ENCODE measurements around the gene MAT1A. TPM values are rescaled to one million over a fixed set of nuclear protein-coding genes. Genes with fewer than 3 reads are reported as not detected.

The MAT1A gene
- total and polyA plus RNA-seq, 2 experiments from 2014 or later = 38.3 to 62.1 TPM

- Histone ChIP-seq H3K9me2 (replicated peaks; ENCODE audit: insufficient read depth) (no peaks in the 10 kb centered on the region), H3K36me3 (replicated peaks; ENCODE audit: insufficient read depth, low read depth) (no peaks in the 10 kb centered on the region), H3K27me3 (no peaks in the 10 kb centered on the region), H3K4me2 (no peak overlapping the region), H3K79me2 (no peaks in the 10 kb centered on the region), H3K4me3 (no peak overlapping the region), H3K27ac (no peak overlapping the region), H2AFZ (no peak overlapping the region), H3K4me1 (ENCODE audit: insufficient read depth) (peaks cover 6% of the 10 kb centered on the region), H4K20me1 (ENCODE audit: insufficient read depth, poor library complexity, severe bottlenecking) (no peaks in the 10 kb centered on the region), H3K9me3 (ENCODE audit: low read depth) (no peaks in the 10 kb centered on the region)
- TF ChIP-seq, protein P1, sequence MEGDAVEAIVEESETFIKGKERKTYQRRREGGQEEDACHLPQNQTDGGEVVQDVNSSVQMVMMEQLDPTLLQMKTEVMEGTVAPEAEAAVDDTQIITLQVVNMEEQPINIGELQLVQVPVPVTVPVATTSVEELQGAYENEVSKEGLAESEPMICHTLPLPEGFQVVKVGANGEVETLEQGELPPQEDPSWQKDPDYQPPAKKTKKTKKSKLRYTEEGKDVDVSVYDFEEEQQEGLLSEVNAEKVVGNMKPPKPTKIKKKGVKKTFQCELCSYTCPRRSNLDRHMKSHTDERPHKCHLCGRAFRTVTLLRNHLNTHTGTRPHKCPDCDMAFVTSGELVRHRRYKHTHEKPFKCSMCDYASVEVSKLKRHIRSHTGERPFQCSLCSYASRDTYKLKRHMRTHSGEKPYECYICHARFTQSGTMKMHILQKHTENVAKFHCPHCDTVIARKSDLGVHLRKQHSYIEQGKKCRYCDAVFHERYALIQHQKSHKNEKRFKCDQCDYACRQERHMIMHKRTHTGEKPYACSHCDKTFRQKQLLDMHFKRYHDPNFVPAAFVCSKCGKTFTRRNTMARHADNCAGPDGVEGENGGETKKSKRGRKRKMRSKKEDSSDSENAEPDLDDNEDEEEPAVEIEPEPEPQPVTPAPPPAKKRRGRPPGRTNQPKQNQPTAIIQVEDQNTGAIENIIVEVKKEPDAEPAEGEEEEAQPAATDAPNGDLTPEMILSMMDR (IDR thresholded peaks at IDR 0.05; ENCODE audit: poor library complexity) = no peak
- TF ChIP-seq EZH2phosphoT487 (IDR thresholded peaks at IDR 0.05; ENCODE audit: low read depth, severe bottlenecking, unreplicated experiment) = no peak
- no peak for TF ChIP-seq EZH2 (IDR thresholded peaks at IDR 0.05; ENCODE audit: borderline replicate concordance)
- DNase-seq (ENCODE audit: low spot score) = no peak
- WGBS (ENCODE audit: low lambda C conversion rate, missing lambda C conversion rate) = 94% methylated on average over 23 of the region's 23 CpGs
These were observed 9.2 kb downstream of the MAT1A start for GRCh38 chr10:80280071-80280800.

GRCh38 chr10:80279146-80279545, 10.3 kb downstream of the MAT1A start:
- H3K27ac ChIP-seq = no peak overlapping the region

DNA sequence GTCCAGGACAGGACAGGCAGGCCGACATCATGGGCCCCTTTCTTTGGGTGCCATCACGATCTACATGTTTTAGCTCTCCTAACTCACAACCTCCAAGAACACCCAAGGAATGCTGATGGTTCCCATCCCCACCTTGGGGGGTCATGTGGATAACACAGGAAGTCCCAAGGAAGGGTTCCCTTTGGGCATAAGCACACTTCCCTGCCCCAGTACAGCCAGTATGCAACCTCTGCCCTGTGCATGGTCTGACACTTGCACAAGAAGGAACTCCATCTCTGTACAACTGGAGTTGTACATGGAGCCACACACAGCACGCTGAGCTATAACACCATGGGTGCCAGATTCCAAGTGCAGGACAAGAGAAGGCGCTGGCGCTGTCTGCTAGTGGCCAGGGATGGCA, 11.0 kb downstream of the MAT1A start:
- H2AFZ ChIP-seq = no peak overlapping the region
- no peak overlapping the region for H3K4me2 ChIP-seq
- no peaks in the 10 kb centered on the region for H4K20me1 ChIP-seq (ENCODE audit: insufficient read depth, poor library complexity, severe bottlenecking)
- no peaks in the 10 kb centered on the region for H3K36me3 ChIP-seq (replicated peaks; ENCODE audit: insufficient read depth, low read depth)
- H3K27me3 ChIP-seq = no peaks in the 10 kb centered on the region
- no peaks in the 10 kb centered on the region for H3K9me2 ChIP-seq (replicated peaks; ENCODE audit: insufficient read depth)
- no peaks in the 10 kb centered on the region for H3K79me2 ChIP-seq
- no peak overlapping the region for H3K4me3 ChIP-seq
- TF ChIP-seq, protein P1 (IDR thresholded peaks at IDR 0.05; ENCODE audit: poor library complexity) = no peak
- no peak for TF ChIP-seq EZH2 (IDR thresholded peaks at IDR 0.05; ENCODE audit: borderline replicate concordance)
- TF ChIP-seq EZH2phosphoT487 (IDR thresholded peaks at IDR 0.05; ENCODE audit: low read depth, severe bottlenecking, unreplicated experiment) = no peak
- DNase-seq (ENCODE audit: low spot score) = no peak
- no peaks in the 10 kb centered on the region for H3K9me3 ChIP-seq (ENCODE audit: low read depth)
- WGBS (ENCODE audit: low lambda C conversion rate, missing lambda C conversion rate) = 96% methylated on average over 5 of the region's 5 CpGs
- H3K27ac ChIP-seq = no peak overlapping the region
- H3K4me1 ChIP-seq (ENCODE audit: insufficient read depth) = peaks cover 6% of the 10 kb centered on the region

More at GRCh38 chr10:80279146-80279545, 10.3 kb downstream of the MAT1A start:
- Histone ChIP-seq H3K36me3 (replicated peaks; ENCODE audit: insufficient read depth, low read depth) (no peaks in the 10 kb centered on the region), H3K79me2 (no peaks in the 10 kb centered on the region), H3K9me3 (ENCODE audit: low read depth) (no peaks in the 10 kb centered on the region), H4K20me1 (ENCODE audit: insufficient read depth, poor library complexity, severe bottlenecking) (no peaks in the 10 kb centered on the region), H3K4me1 (ENCODE audit: insufficient read depth) (peaks cover 6% of the 10 kb centered on the region), H3K27me3 (no peaks in the 10 kb centered on the region), H3K4me3 (no peak overlapping the region), H2AFZ (no peak overlapping the region), H3K4me2 (no peak overlapping the region), H3K9me2 (replicated peaks; ENCODE audit: insufficient read depth) (no peaks in the 10 kb centered on the region)
- TF ChIP-seq, protein P1 (IDR thresholded peaks at IDR 0.05; ENCODE audit: poor library complexity) = no peak
- TF ChIP-seq EZH2 (IDR thresholded peaks at IDR 0.05; ENCODE audit: borderline replicate concordance) = no peak
- TF ChIP-seq EZH2phosphoT487 (IDR thresholded peaks at IDR 0.05; ENCODE audit: low read depth, severe bottlenecking, unreplicated experiment) = no peak
- 98% methylated on average over 5 of the region's 5 CpGs for WGBS (ENCODE audit: low lambda C conversion rate, missing lambda C conversion rate)
- DNase-seq (ENCODE audit: low spot score) = no peak

Data from hepatocyte (in vitro differentiated cells).